Stimulated activated CD4-positive, alpha-beta T cell treated with anti-CD3 and anti-CD28 coated beads, Interleukin-2, amount 100 ng/mL, for 24 hours (primary cell): ENCODE measurements around the gene SCAMP3.

ENCODE experiments used
- DNase-seq, 2 donors: peaks; one replicate each; pipeline ENCODE4 v3.0.0-alpha.2; 2020

Gene SCAMP3

DNA sequence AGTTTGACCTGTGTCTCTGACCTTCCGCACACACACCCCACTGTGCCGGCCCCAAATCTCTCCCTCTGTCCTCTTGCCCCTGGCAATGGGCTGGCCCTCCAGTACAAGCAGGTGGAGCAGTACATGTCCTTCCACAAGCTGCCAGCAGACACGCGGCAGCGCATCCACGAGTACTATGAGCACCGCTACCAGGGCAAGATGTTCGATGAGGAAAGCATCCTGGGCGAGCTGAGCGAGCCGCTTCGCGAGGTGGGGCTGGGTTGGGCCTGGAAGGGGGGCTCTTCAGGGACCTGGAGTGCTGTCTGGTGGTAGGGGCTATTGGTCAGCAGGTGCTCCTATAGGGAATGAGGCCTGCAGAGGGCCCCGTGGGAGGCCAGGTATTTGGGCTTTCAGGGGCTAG lies 22.9 kb upstream of the SCAMP3 start:
- no peak for DNase-seq

DNA sequence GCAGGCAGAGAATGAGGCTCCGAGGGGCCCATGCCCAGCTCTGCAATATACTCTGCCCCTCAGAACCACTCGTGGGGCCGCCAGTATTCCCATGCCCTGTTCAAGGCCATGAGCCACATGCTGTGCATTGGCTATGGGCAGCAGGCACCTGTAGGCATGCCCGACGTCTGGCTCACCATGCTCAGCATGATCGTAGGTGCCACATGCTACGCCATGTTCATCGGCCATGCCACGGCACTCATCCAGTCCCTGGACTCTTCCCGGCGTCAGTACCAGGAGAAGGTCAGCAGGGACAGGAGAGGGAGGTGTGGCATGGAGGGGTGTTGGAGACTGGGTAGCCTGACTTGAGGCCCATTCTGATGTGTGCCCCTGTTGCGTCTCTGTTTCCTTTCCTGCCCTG lies 22.3 kb upstream of the SCAMP3 start:
- no peak for DNase-seq

DNA sequence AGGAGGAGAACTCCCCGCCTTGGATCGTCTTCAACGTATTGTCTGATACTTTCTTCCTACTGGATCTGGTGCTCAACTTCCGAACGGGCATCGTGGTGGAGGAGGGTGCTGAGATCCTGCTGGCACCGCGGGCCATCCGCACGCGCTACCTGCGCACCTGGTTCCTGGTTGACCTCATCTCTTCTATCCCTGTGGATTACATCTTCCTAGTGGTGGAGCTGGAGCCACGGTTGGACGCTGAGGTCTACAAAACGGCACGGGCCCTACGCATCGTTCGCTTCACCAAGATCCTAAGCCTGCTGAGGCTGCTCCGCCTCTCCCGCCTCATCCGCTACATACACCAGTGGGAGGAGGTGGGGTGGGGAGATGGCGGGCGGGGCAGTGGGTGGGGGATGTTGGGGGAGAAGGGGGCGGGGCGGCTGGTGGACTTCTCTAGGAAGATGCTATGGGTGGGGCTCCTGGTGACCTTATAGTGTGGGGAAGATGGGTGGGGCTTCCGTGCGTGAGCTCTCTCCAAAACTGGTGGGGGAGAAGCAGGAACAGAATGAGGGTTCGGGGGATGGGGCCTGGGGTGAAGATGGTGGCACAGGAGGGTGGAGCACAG lies 20.4 kb upstream of the SCAMP3 start:
- DNase-seq, result no peak

DNA sequence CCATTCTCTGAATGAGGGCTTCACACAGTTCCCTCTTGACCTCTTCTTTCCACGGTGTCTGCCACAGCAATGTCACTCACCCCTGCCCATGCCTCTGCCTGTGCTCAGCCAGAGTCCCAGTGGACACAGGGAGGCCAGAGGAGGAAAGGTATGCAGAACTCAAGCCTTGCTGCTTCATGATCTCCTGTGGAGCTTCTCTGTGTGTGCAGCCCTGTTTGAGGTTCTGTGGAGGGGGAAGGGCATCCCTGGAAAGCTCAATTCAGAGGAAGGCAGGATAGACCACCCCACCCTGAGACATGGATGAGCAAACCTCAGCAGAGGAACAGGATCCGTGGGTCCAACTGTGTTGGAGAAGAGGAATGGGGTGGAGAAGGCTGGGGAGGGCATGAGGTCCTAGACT lies 17.1 kb upstream of the SCAMP3 start:
- no peak for DNase-seq

DNA sequence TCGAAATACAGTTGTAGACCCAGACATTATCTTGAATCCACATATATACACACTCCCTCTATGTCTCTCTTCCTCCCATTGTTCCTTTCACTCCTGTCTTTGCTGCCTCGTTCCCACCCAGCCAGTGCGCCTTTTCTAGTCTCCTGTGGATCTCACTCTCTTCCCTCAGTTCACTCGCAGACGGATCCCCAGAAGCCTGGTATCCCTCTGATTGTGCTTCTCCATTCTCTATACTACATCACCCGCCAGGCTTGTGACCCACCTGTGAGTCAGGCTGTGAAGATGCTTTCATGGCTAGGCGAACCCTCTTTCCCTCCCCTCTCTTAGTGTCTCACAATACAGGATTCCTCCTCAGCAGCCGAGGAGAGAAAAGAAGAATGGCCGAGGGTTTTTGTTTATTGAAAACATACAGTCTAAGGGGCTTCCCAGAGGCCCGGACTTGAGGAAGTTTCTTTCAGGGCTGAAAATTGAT lies 16.6 kb upstream of the SCAMP3 start:
- DNase-seq, result no peak

DNA sequence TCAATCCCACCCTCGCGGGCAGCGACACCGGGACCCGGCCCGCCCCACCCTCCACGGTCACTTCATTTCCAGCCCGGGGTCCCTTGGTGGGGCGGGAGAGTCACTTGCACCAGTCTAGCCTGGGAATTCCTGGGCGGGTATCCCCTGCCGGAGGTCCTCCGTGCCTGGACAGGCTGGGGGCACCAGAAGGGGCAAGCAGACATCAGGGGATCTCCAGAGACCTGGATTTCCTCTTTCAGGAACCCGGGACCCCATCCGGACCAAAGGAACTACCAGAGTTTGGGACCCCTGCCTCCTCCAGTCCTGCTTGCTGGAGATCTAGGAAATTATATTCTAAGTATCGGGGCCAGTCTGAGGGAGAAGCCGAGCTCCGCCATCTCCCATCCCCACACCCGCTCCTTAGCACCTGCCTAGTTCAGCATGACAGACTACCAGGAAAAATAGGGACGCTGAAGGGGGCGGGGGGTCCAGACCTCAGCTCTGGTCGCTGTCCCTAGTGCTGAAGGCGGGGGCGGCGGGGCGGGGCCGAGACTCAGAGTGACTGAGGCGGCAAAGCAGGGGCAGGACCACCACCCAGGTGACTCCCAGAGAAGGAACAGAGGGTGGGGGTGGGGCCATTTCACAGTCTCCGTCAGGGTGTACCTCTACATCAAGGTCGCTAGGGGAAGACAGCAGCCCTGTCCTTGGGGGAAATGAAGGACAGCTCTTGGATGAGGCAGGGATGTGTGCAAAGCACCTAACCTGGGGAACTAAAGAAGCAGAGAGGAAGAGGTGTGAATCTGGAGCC lies 15.9 kb upstream of the SCAMP3 start:
- peak; percentile 79 to 82 for DNase-seq

DNA sequence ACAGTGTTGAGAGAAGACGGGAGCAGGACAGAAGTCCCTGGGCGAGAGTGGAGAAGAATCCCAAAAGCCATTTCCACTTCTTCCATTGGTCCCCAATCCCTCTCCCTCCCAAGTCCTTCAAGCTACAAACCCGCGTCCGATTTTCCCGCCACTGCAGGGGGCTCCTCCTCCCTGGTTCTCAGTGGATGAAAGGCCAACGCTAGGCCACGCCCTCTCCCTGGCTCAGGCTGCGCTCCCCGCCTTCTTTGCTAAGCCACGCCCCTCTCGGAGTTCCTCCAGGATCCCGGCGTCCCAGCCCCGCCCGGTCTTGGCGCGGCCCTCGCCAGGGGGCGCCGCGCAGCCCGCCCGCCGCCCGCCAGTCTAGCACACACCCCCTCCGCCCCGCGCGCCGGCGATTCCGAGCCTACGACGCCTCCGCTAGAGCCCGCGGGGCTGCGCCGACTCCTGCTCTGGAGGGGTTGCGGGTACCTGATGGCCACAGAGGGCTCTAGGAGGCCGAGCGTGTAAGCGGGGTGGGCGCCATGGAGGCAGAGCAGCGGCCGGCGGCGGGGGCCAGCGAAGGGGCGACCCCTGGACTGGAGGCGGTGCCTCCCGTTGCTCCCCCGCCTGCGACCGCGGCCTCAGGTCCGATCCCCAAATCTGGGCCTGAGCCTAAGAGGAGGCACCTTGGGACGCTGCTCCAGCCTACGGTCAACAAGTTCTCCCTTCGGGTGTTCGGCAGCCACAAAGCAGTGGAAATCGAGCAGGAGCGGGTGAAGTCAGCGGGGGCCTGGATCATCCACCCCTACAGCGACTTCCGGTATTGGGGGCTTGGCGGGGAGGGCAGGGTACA lies 15.1 kb upstream of the SCAMP3 start, which contains the start of gene HCN3:
TSS of gene HCN3 (plus strand) at position 394 of the 832 bp plus-strand sequence. CDS start at position 522, 128 bp downstream.
- DNase-seq, result peak; percentile 96 to 99

DNA sequence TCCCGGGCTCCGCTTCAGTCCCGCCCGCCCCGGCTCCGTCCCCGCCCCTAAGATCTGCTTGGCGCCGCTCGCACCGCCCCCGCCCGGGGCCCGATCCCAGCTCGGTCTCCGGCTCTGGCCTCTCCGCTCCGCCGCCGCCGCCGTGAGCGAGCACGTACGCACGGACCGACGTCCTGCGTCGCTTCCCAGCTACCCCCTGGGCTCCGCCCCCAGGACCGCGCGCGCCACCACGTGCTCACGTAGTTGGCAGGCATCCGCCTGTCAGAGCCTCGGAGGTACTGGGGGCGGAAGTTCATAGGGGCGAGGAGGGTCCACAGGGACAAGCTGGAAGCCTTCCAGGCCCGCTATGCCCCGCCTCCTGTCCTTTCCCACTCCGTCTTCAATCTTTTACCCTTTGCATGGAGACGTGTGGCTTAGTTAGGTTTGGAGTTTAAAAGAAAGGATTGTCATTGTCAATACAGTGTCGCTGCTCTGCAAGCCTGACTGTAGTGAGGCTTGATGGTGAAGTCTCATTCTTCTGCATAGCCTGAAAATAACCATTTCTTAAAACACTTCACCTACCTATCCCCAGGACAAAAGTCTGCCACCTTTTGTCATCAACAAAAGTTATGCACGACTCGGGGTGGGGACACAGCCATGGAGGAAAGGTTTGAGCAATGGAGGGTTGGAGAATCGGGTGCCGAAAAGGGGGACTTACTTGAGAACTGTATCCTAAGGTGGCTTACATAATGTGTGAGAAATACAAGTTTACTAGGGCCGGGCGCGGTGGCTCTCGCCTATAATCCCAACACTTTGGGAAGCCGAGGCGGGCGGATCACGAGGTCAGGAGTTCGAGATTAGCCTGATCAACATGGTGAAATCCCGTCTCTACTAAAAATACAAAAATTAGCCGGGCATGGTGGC lies 11.4 kb upstream of the SCAMP3 start, which contains the start of gene CLK2:
TSS of gene CLK2 (minus strand) at position 162 of the 903 bp plus-strand sequence. CDS start 2,527 bp downstream, outside the sequence.
- DNase-seq, result peak; percentile 96 to 99

DNA sequence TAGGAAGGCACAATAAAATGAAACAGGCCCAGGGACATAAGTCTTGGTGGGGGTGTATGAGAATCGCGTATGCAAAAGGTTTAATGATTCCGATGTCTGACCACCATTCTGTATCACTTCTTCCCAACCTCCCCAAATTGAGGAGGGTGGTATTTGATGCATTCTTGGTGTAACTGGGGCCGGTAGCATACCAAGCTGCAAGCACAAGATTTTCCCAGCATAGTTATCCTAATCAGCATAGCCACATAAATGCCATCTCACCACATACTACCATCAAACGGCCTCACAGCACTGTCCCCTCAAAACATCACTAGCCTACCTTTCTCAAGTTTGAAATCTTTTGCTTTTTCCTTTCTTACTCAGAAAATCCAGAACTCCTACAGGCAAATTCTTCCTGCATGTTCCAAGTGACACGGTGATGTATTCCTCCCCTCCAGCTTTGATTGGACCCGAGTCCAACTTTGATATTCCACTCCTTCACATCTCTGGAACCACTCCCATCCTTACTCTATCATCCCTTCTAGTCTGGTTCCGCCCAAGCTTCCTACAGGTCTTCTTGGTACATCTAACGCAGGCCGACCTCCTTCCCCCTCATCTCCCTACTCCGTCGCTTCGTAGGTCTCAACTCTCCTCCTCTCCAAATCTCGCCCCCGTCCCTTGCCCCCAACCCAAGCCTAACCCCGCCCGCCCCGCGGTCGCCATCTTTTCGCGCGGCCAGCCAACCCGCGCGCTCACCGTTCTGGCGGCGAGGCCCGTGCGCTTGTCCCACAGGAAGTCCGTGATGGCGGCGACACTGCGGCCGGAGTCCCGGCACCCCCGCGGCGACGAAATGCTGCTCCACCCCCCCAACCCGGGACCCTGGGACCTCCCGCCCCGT lies 10.5 kb upstream of the SCAMP3 start:
- DNase-seq, result no peak

DNA sequence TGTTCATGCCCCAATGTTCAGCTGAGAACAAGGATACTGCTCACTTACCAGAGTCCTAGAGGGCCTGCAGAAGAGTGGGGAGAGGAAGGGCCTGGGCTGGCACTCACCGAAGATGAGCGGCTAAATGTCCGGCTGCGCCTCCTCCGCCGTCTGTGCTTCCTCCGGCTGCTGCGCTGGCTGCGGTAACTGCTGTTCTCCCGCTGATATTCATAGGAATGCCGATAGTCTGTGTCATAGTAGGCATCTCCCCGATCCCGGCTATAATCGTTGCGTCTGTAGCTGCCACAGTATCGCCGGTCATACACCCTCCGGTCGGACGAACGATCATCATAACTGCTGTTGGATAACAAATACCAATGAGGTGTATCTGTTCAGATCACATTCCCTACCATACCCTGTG lies 7.2 kb upstream of the SCAMP3 start:
- no peak for DNase-seq

DNA sequence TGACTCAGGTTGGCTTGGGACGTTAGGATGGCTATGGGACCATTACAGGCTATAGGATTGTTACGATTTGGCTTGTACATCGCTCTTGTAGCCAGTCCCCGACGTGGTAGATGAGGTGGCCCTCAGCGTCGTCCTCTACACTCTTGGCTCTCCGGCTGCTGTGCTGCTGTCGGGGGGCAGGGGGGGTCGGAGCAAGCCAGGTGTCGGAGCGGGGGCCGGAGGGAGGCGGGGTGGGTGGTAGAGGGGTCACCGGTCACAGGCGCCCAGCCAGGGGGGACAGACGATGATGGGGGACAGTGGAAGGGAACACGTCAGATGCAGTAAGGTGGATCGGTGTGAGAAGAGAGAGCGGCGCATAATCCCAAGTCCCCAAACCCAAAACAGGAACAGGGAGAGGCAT lies 6.5 kb upstream of the SCAMP3 start:
- no peak for DNase-seq

DNA sequence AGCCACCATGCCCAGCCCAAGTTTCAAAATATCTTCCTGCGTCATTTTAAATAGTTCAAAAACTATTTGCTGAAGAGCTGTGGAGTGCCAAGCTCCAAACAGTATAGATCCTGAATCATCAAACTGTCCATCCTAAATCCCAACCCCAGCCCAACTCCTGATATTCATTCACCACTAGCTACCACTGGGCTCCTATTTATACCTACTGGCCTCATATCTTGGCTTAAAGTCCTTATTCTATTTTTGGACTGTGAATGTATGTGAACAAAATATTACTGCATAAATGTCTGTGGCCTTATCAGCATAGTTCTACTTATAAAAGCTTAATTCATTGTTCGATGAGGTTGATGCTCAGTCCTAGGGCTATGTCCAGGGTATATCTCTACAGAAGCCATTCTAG lies 5.2 kb upstream of the SCAMP3 start:
- DNase-seq, result no peak

DNA sequence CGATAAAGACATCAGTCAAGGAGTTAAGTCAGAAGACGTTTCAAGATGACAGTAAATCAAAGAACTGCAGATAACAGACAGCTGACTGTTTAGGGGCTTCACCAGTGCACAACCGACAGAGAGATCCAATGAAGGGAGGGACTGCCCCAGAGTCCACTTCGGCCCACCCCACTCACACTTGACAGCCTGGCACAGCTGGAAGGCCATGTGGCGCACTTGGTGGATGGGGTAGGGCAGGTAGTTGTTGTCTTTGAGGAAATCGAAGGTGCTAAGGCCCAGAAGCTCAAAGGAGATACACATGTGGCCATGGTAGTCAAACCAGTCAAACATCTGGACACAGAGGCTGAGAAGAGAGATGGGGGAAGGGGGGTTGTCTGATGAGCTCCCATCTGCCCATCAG lies 4.4 kb upstream of the SCAMP3 start:
- DNase-seq, result no peak

DNA sequence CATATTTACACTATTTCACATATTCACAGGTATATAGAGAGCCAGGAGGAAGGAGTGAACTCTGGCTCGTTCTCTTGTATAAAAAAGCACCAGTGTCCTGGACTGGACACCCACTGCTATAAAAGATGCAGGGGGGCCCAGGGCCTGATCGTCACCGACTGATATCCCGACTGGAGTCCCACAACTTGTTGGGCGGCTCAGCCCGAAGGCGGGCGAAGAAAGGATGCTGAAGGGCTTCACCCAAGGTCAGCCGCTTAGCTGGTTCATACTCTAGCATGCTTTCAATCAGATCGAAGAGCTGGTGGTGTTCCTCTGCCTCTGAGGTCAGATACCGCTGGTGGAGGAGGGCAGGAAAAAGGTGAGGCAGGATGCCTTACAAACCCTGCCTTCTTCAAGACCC lies 907 bp upstream of the SCAMP3 start:
- no peak for DNase-seq

DNA sequence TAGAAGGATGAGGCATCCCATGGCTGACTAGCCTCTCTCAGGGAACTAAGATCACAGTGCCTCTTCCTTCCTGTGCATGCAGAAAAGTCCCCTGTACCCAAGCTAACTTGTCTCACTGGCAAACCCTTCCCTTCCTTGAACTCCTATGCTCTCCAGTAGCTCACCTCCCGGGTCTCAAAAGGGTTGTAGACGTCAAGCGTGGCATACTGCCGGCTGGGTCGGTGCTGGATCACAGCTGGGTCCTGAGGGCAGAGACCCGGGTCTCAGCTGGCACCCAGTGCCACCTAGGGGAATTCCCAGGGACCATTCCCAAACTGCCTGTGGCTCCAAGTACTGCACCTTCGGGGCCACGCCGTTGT lies 688 bp downstream of the SCAMP3 start:
- DNase-seq, result no peak

DNA sequence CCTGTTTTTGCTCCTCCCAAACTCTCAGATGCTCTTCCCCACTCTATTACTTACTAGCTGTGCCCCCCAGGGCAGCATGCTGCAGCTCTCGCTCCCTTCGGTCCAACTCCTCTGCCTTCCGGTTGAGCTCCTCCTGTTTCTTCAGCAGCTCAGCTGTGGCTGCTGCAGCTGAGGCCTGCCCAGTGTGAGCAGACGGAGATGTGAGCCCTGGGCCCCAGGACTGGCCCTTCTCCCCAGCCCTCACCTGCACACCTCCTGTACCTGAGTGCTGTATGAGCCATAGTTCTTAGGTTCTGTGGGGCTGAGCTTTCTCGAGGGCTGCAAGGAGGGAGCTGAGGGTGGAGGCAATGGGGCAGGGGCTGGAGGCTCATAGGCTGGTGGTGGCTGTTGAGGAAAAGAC lies 1.9 kb downstream of the SCAMP3 start:
- no peak for DNase-seq

DNA sequence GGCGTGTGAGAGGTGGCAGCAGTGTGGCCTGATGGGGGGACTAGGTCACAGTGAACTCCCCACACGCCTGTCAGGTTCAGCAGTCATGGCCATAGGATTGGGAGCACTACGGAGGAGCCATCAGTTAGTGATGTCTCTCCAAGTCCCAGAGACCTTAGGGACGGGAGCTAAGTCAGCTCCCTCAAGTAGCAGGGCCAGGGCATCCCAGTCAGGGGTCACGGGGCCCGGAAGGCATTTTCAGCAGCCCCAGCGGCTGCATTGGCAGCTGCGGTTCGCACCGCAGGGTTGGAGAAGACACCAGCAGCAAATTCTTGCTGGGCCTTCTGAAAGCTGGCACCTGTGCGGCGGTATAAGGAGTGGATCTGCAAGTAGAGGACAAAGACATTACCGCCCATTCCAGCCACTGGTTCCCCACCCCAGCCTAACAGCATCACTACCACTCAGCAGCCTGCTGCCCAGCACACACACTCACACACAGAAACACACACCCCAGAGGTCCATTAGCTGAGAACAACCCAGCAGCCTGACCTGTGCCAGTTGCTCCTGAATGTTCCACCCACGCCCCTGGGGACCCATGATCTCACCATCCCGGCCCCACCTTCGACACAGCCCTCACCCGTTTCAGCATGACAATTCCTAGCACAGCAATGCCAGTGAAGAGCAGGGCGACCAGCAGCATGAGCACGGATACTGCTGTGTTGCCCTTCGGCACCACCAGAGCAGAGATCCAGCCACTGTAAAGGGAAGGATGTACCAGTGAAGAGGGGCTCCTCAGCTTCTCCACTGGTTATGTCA lies 5.9 kb downstream of the SCAMP3 start:
- no peak for DNase-seq

DNA sequence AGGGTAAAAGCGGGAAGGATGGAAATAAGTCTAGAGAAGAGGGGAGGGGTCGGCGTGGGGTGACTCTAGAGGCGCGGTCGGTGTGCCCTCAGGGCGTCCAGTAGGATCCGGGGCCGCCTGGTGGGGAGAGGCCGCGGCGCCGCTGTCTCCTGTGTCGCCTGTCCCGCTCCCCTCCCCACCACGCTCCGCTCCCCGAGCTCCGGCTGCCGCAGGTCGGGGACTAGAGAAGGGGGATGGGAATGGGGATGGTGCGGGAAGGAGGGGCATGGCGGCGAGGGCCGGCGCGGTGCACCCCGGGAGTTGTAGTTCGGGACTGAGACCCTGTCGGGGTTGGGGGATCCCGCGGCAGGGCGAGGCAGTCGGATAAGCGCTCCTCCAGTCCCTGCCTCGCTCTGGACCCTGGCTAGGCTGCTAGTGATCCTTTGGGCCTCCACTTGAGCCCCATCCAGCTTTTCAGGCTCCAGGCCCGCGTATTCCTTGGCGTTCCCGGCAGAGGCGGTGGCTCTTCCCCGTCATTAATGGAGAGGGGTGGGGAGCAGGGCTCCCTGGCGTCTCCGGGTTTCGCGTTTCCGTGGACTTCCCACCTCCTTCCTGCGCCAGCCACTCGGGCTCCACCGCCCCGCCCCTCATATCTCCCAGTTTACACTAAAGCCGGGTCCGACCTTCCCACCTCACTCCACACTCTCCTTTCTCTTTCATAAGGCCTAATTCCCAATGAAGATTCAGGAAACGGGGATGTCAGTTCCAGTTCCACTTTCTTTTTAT lies 6.7 kb downstream of the SCAMP3 start, which contains the start of gene ENTREP3:
TSS of gene ENTREP3 (minus strand) at position 241 of the 765 bp plus-strand sequence. CDS start 606 bp downstream, outside the sequence.
- peak; percentile 82 to 86 for DNase-seq

DNA sequence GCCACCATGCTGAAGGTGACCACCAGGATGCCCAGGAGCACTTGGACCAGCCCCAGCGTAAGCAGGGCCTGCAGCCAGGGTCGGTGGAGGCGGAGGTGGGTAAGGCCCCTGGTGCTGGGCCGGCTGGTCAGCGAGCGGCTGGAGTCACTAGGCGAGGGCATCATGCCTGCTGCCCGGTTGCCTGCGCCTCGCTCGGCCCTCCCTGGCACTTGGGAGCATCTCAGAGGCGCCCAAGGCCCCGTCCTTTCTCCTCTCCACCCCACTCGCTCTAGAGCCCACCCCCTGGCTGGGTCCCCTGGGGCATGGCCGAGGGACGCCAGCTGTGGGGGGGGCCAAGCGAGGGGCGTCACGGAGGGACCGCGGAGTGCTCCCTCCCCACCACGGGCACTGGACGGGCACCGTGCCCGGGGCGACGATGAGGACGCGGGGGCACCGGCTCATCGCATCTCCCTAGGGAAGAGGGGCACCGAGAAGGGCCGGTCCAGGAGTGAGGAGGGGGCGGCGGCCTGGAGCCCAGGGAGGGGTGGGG lies 7.4 kb downstream of the SCAMP3 start:
- no peak for DNase-seq
